ENCODE data around the gene DDX24.

DNA sequence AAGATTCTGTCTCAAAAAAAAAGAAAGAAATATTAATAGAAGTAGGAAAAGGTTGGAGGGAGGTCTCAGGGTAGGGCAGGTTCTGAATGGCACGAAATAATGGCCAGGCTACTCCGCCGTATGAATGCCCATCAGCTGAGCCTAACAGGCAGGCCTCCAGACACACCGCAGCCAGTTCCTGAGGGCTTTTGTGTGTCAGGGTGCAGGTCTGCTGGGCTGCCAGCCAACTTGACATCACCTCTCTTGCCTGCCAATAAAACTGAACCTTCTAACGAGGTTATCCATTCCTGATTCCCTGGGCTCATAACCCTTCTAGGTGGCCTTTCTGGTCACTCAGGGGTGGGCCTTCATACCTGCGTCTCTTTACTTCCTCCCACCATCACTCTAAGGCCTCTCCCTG lies 32.5 kb upstream of the DDX24 start:
- TF ChIP-seq STAG1 (CRISPR knock-in tag; IDR thresholded peaks at IDR 0.05; ENCODE audit: borderline replicate concordance) (no peak), PREB (CRISPR knock-in tag; IDR thresholded peaks at IDR 0.05) (no peak), E4F1 (CRISPR knock-in tag; IDR thresholded peaks at IDR 0.05; ENCODE audit: borderline replicate concordance) (no peak)
- TF ChIP-seq, protein P1, sequence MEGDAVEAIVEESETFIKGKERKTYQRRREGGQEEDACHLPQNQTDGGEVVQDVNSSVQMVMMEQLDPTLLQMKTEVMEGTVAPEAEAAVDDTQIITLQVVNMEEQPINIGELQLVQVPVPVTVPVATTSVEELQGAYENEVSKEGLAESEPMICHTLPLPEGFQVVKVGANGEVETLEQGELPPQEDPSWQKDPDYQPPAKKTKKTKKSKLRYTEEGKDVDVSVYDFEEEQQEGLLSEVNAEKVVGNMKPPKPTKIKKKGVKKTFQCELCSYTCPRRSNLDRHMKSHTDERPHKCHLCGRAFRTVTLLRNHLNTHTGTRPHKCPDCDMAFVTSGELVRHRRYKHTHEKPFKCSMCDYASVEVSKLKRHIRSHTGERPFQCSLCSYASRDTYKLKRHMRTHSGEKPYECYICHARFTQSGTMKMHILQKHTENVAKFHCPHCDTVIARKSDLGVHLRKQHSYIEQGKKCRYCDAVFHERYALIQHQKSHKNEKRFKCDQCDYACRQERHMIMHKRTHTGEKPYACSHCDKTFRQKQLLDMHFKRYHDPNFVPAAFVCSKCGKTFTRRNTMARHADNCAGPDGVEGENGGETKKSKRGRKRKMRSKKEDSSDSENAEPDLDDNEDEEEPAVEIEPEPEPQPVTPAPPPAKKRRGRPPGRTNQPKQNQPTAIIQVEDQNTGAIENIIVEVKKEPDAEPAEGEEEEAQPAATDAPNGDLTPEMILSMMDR (IDR thresholded peaks at IDR 0.05 in 2 of 3, conservative IDR thresholded peaks at IDR 0.05 in 1 of 3; ENCODE audit: insufficient read depth in 2 of 3, low read depth in 1 of 3, low read length in 3 of 3): no peak
